Panc1 (cell line): Measurements from ENCODE around the gene LUZP2. TPM values are rescaled to one million over a fixed set of nuclear protein-coding genes. Genes with fewer than 3 reads are reported as not detected.
"Not testable (repeated sequence)": the region's sequence is repeated elsewhere in the genome, so short reads cannot be mapped to it uniquely, and the experiment has no call there.

Source experiments
- ATAC-seq: fragments of 200-7000 bp; cut with Tn5 transposase; 2 replicates; pipeline ENCODE4 v1.9.1; 2020; ENCODE audit warnings: mild to moderate bottlenecking, moderate library complexity
- BruUV-seq: library from RNA; stranded (reverse); fragments of 400-500 nt; replicated peaks from 2 replicates; lab custom pipeline; 2021; lab: Mats Ljungman, UMichigan
- CTCF ChIA-PET: fragments of 300-600 bp; sonication (Branson Sonifier 250); formaldehyde crosslinking; loops from one replicate; lab custom pipeline; 2022; ENCODE audit warnings: antibody characterized with exemption; lab: Charles Lee
- POLR2A ChIA-PET: fragments of 300-600 bp; sonication (Branson Sonifier 250); formaldehyde crosslinking; loops from one replicate; lab custom pipeline; 2022; ENCODE audit warnings: antibody characterized with exemption; lab: Charles Lee
- DNase-seq: peaks from one replicate; pipeline ENCODE4 v3.0.0-alpha.2; 2010; ENCODE audit warnings: low read depth, low spot score
- H3K27ac ChIP-seq: 2 replicates; pipeline ENCODE4 v1.5.1; 2011; ENCODE audit warnings: mild to moderate bottlenecking, low read length, inconsistent platforms
- H3K27me3 ChIP-seq: fragments of 200-500 bp; sonication (Bioruptor generic); 2 replicates; pipeline ENCODE4 v1.6.0; 2014; ENCODE audit warnings: low read length, inconsistent platforms; ENCODE audit not compliant: control insufficient read depth, insufficient read depth
- H3K36me3 ChIP-seq: fragments of 200-500 bp; sonication (Bioruptor generic); 2 replicates; pipeline ENCODE4 v1.5.1; 2014; ENCODE audit warnings: inconsistent platforms, mild to moderate bottlenecking, low read length, moderate library complexity; ENCODE audit not compliant: control insufficient read depth, insufficient read depth
- H3K4me1 ChIP-seq: 2 replicates; pipeline ENCODE4 v1.5.1; 2011; ENCODE audit warnings: inconsistent platforms, mild to moderate bottlenecking, low read length, moderate library complexity; ENCODE audit not compliant: control insufficient read depth, insufficient read depth
- H3K4me3 ChIP-seq, 2 experiments: 2 replicates each; pipeline ENCODE4 v1.5.1; 2011 to 2012; ENCODE audit warnings: low read depth in 2 of 2, low read length in 2 of 2, mild to moderate bottlenecking in 2 of 2, inconsistent platforms in 1 of 2, moderate library complexity in 1 of 2
- H3K9me3 ChIP-seq: fragments of 200-500 bp; sonication (Bioruptor generic); 2 replicates; pipeline ENCODE4 v1.5.1; 2014; ENCODE audit warnings: low read depth, mild to moderate bottlenecking, inconsistent platforms, low read length, moderate library complexity; ENCODE audit not compliant: control insufficient read depth, insufficient read depth
- POLR2AphosphoS5 ChIP-seq: IDR thresholded peaks from 2 replicates; pipeline ENCODE4 v1.6.1; 2012; ENCODE audit warnings: mild to moderate bottlenecking, low read depth, low read length, moderate library complexity
- SIN3A ChIP-seq: IDR thresholded peaks from 2 replicates; pipeline ENCODE4 v1.6.1; 2012; ENCODE audit warnings: low read depth, mild to moderate bottlenecking, low read length, moderate library complexity, borderline replicate concordance; ENCODE audit not compliant: insufficient read depth
- TCF7L2 ChIP-seq: IDR thresholded peaks from 2 replicates; pipeline ENCODE4 v1.6.1; 2011; ENCODE audit warnings: mild to moderate bottlenecking, low read depth, low read length, inconsistent platforms
- in situ Hi-C: cut with HindIII; loops from 2 replicates; pipeline ENCODE4 v1.10.0; 2016; ENCODE audit warnings: low sequenced_read_pairs, low pct_unique_long_range_greater_than_20kb
- intact Hi-C: fragments of 100-400 bp; cut with micrococcal nuclease; formaldehyde crosslinking; loops from one replicate; pipeline ENCODE4 v1.10.0; 2022; ENCODE audit not compliant: unreplicated experiment
- total RNA-seq: library from RNA; stranded (reverse); gene quantifications from one replicate; pipeline ENCODE4 v1.2.1, GENCODE V29; 2021; ENCODE audit not compliant: unreplicated experiment
- TF ChIP-seq, protein P1 (sequence below): fragments of 450-650 bp; IDR thresholded peaks from 2 replicates; pipeline ENCODE4 v1.5.1; 2017; ENCODE audit warnings: mild to moderate bottlenecking
- TF ChIP-seq, protein P2 (sequence below), 2 experiments: IDR thresholded peaks; 2 replicates each; pipeline ENCODE4 v1.6.1; 2011 to 2012; ENCODE audit warnings: low read depth in 2 of 2, control low read depth in 1 of 2, low read length in 1 of 2, mild to moderate bottlenecking in 1 of 2, moderate library complexity in 1 of 2; ENCODE audit not compliant: insufficient read depth in 1 of 2

LUZP2 gene
- total RNA-seq, 1 experiment from 2014 or later = 0.18 TPM

DNA sequence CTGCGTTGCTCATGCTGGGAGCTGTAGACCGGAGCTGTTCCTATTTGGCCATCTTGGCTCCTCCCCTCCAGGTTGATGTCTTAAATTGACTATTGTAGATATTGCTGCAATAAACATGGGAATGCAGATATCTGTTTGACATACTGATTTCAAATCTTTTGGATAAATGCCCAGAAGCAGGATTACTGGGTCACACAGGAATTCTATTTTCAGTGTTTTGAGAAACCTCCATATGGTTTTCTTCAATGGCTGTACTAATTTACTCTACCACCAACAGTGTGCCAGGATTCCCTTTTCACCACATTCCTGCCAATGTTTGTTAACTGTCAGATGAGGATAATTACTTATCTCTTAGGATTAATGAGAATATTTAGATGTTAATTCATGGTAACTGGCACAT, 467.0 kb downstream of the LUZP2 start:
- TF ChIP-seq TCF7L2 (no peak), SIN3A (no peak), POLR2AphosphoS5 (no peak)
- TF ChIP-seq, protein P1, sequence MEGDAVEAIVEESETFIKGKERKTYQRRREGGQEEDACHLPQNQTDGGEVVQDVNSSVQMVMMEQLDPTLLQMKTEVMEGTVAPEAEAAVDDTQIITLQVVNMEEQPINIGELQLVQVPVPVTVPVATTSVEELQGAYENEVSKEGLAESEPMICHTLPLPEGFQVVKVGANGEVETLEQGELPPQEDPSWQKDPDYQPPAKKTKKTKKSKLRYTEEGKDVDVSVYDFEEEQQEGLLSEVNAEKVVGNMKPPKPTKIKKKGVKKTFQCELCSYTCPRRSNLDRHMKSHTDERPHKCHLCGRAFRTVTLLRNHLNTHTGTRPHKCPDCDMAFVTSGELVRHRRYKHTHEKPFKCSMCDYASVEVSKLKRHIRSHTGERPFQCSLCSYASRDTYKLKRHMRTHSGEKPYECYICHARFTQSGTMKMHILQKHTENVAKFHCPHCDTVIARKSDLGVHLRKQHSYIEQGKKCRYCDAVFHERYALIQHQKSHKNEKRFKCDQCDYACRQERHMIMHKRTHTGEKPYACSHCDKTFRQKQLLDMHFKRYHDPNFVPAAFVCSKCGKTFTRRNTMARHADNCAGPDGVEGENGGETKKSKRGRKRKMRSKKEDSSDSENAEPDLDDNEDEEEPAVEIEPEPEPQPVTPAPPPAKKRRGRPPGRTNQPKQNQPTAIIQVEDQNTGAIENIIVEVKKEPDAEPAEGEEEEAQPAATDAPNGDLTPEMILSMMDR = no peak
- TF ChIP-seq, protein P2, sequence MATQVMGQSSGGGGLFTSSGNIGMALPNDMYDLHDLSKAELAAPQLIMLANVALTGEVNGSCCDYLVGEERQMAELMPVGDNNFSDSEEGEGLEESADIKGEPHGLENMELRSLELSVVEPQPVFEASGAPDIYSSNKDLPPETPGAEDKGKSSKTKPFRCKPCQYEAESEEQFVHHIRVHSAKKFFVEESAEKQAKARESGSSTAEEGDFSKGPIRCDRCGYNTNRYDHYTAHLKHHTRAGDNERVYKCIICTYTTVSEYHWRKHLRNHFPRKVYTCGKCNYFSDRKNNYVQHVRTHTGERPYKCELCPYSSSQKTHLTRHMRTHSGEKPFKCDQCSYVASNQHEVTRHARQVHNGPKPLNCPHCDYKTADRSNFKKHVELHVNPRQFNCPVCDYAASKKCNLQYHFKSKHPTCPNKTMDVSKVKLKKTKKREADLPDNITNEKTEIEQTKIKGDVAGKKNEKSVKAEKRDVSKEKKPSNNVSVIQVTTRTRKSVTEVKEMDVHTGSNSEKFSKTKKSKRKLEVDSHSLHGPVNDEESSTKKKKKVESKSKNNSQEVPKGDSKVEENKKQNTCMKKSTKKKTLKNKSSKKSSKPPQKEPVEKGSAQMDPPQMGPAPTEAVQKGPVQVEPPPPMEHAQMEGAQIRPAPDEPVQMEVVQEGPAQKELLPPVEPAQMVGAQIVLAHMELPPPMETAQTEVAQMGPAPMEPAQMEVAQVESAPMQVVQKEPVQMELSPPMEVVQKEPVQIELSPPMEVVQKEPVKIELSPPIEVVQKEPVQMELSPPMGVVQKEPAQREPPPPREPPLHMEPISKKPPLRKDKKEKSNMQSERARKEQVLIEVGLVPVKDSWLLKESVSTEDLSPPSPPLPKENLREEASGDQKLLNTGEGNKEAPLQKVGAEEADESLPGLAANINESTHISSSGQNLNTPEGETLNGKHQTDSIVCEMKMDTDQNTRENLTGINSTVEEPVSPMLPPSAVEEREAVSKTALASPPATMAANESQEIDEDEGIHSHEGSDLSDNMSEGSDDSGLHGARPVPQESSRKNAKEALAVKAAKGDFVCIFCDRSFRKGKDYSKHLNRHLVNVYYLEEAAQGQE (IDR thresholded peaks at IDR 0.05; ENCODE audit: insufficient read depth in 1 of 2, low read depth in 2 of 2, low read length in 1 of 2) = no peak

DNA sequence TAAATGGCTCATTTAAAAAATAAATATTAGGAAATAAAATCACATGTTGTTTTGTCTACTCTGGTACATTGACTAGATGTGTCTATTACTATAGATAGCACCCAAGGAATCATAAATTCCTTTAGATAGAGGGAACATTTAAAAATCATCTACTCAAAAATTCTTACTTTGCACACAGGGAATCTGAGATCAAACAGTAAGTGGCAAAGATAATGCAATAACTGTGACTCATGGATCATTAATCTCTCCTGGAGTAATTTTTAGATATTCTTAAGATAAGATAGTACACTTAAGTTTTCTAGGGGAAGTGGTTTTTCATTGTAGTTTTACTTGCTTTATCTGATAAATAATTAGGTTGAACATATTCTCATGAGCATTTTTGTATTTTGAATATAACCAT, 468.9 kb downstream of the LUZP2 start:
- TF ChIP-seq TCF7L2 (no peak), SIN3A (no peak), POLR2AphosphoS5 (no peak)
- TF ChIP-seq, protein P2 (IDR thresholded peaks at IDR 0.05; ENCODE audit: insufficient read depth in 1 of 2, low read depth in 2 of 2, low read length in 1 of 2) = no peak
- TF ChIP-seq, protein P1 = no peak
- DNase-seq = no peak
- Histone ChIP-seq H3K4me3 (no peak overlapping the region), H3K9me3 (no peaks in the 10 kb centered on the region), H3K36me3 (no peaks in the 10 kb centered on the region), H3K27me3 (no peaks in the 10 kb centered on the region), H3K27ac (no peak overlapping the region), H3K4me1 (no peaks in the 10 kb centered on the region)
- no peak for ATAC-seq
- no TSS peak for BruUV-seq
- ChIA-PET CTCF (no interaction called here), POLR2A (no interaction called here)
- in situ Hi-C loops = no loop called here
- intact Hi-C loops = no loop called here

More for the DNA sequence above, 467.0 kb downstream of the LUZP2 start:
- Histone ChIP-seq H3K36me3 (no peaks in the 10 kb centered on the region), H3K4me3 (no peak overlapping the region), H3K27ac (no peak overlapping the region), H3K27me3 (no peaks in the 10 kb centered on the region), H3K9me3 (no peaks in the 10 kb centered on the region), H3K4me1 (no peaks in the 10 kb centered on the region)
- intact Hi-C loops (no loop called here), in situ Hi-C loops (no loop called here)
- DNase-seq (no peak), ATAC-seq (no peak)
- POLR2A ChIA-PET = no interaction called here
- no TSS peak for BruUV-seq
- CTCF ChIA-PET = no interaction called here

DNA sequence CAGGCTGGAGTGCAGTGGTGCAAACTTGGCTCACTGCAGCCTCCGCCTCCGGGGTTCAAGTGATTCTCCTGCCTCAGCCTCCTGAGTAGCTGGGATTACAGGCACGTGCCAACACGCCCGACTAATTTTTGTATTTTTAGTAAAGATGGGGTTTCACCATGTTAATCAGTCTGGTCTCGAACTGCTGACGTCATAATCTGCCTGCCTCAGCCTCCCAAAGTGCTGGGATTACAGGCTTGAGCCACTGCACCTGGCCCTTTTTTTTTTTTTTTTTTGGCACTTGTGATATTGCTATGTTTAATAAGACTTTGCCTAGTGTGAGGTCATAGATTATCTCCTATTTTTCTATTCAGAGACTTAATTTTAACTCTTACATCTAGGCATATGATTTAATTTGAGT, 497.1 kb downstream of the LUZP2 start:
- H3K9me3 ChIP-seq, POLR2A ChIA-PET, H3K27ac ChIP-seq, H3K36me3 ChIP-seq, H3K4me3 ChIP-seq, BruUV-seq, in situ Hi-C loops, intact Hi-C loops, DNase-seq, CTCF ChIA-PET, H3K4me1 ChIP-seq, ATAC-seq, H3K27me3 ChIP-seq: not testable (repeated sequence)

DNA sequence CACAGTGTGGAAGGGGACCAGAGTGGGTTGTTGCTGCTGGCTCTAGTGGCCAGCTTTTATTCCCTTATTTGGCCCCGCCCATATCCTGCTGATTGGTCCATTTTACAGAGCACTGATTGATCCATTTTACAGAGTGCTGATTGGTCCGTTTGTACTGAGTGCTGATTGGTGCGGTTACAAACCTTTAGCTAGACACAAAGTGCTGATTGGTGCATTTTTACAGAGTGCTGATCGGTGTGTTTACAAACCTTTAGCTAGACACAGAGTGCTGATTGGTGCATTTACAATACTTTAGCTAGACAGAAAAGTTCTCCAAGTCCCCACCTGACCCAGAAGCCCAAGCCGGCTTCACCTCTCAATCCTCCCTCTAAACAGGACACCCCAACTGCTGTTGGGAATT, 503.1 kb downstream of the LUZP2 start:
- POLR2A ChIA-PET, H3K36me3 ChIP-seq, DNase-seq, intact Hi-C loops, H3K27me3 ChIP-seq, H3K27ac ChIP-seq, CTCF ChIA-PET, H3K9me3 ChIP-seq, BruUV-seq, in situ Hi-C loops, ATAC-seq, H3K4me1 ChIP-seq, H3K4me3 ChIP-seq: not testable (repeated sequence)
